Endodermal cell (in vitro differentiated cells): ENCODE measurements around the gene HOXC6. TPM values are rescaled to one million over a fixed set of nuclear protein-coding genes. Genes with fewer than 3 reads are reported as not detected.

Source experiments
- DNase-seq: peaks from one replicate; pipeline ENCODE4 v3.0.0-alpha.2; 2017
- H3K27ac ChIP-seq: 2 replicates; pipeline ENCODE4 v1.5.1; 2013; ENCODE audit warnings: mild to moderate bottlenecking, low read depth, low read length, moderate library complexity
- H3K27me3 ChIP-seq: 2 replicates; pipeline ENCODE4 v1.6.1; 2013; ENCODE audit warnings: mild to moderate bottlenecking, low read length, moderate library complexity; ENCODE audit not compliant: insufficient read depth, control insufficient read depth, poor library complexity, severe bottlenecking
- H3K36me3 ChIP-seq: 2 replicates; pipeline ENCODE4 v1.7.0; 2013; ENCODE audit warnings: mild to moderate bottlenecking, low read length, moderate library complexity; ENCODE audit not compliant: control insufficient read depth, insufficient read depth
- H3K4me1 ChIP-seq: one replicate; pipeline ENCODE4 v1.7.0; 2013; ENCODE audit warnings: low read length; ENCODE audit not compliant: control insufficient read depth, insufficient read depth
- H3K4me3 ChIP-seq: 2 replicates; pipeline ENCODE4 v1.5.1; 2013; ENCODE audit warnings: mild to moderate bottlenecking, low read length, moderate library complexity
- H3K9ac ChIP-seq: 2 replicates; pipeline ENCODE4 v1.6.1; 2013; ENCODE audit warnings: mild to moderate bottlenecking, low read length, moderate library complexity; ENCODE audit not compliant: poor library complexity, severe bottlenecking; ENCODE audit errors: extremely low read depth
- H3K9me3 ChIP-seq: 2 replicates; pipeline ENCODE4 v1.6.1; 2013; ENCODE audit warnings: mild to moderate bottlenecking, low read length, moderate library complexity; ENCODE audit not compliant: control insufficient read depth
- H3K27ac Mint-ChIP-seq: 2 replicates; pipeline ENCODE4 v1.8.0; 2020; ENCODE audit warnings: mixed read lengths
- H3K27me3 Mint-ChIP-seq: 2 replicates; pipeline ENCODE4 v1.8.0; 2021; ENCODE audit warnings: mild to moderate bottlenecking, mixed read lengths; ENCODE audit not compliant: insufficient read depth
- H3K36me3 Mint-ChIP-seq: 2 replicates; pipeline ENCODE4 v1.8.0; 2020; ENCODE audit warnings: low read depth, mixed read lengths
- H3K4me1 Mint-ChIP-seq: 2 replicates; pipeline ENCODE4 v1.8.0; 2020; ENCODE audit warnings: mixed read lengths
- H3K4me3 Mint-ChIP-seq: 2 replicates; pipeline ENCODE4 v1.8.0; 2020; ENCODE audit warnings: mild to moderate bottlenecking, moderate library complexity, mixed read lengths
- H3K9me3 Mint-ChIP-seq: 2 replicates; pipeline ENCODE4 v1.8.0; 2020; ENCODE audit warnings: mild to moderate bottlenecking, mixed read lengths
- CTCF ChIP-seq: fragments of 200-600 bp; sonication (generic); conservative IDR thresholded peaks from 2 replicates; pipeline ENCODE4 v1.5.0; 2021; ENCODE audit warnings: antibody characterized with exemption, mild to moderate bottlenecking
- WGBS, 2 experiments: methylation state at CpG; one replicate each; pipeline versions ENCODE4 v1.1.5 to v1.1.7; 2013; ENCODE audit warnings: missing lambda C conversion rate in 2 of 2, mixed read lengths in 1 of 2; ENCODE audit not compliant: insufficient coverage in 1 of 2, insufficient read length in 1 of 2; 5-methylcytosine and 5-hydroxymethylcytosine counted together
- total RNA-seq, 2 donors: library from RNA; stranded (reverse); fragmentation: NEBNext Ultra II Directional in 1 of 2; extraction: Animal tissue kit (Norgen Biotek cat#: 25700) in 1 of 2; gene quantifications; 2 replicates in 1 of 2; 3 replicates in 1 of 2; pipeline ENCODE4 v1.2.1, GENCODE V29; 2021

HOXC6 gene
- total RNA-seq, 2 donors from 2014 or later: not detected

- Histone ChIP-seq H3K4me1 (no peaks in the 10 kb centered on the region), H3K4me3 (no peak overlapping the region), H3K9ac (no peak overlapping the region), H3K27me3 (peaks cover 100% of the 10 kb centered on the region), H3K36me3 (no peaks in the 10 kb centered on the region), H3K9me3 (peaks cover 5% of the 10 kb centered on the region), H3K27ac (no peak overlapping the region)
- WGBS, 2 experiments: 18 to 34% methylated on average over 5 to 6 of the region's 6 CpGs
- Mint-ChIP-seq H3K4me1 (peaks cover 13% of the 10 kb centered on the region), H3K27me3 (peaks cover 97% of the 10 kb centered on the region), H3K27ac (no peak overlapping the region), H3K9me3 (peaks cover 3% of the 10 kb centered on the region), H3K36me3 (no peaks in the 10 kb centered on the region), H3K4me3 (no peak overlapping the region)
- TF ChIP-seq CTCF: no peak
- DNase-seq: peak; percentile 48
These were observed 3.9 kb downstream of the HOXC6 start for GRCh38 chr12:54032086-54032619.

- H3K36me3 Mint-ChIP-seq: no peaks in the 10 kb centered on the region
These were observed 4.4 kb downstream of the HOXC6 start, which contains the start of gene HOXC5 for GRCh38 chr12:54032627-54033100. Gene HOXC5, plus strand, starts transcription at chr12:54033050. Its CDS starts 73 bp downstream, at chr12:54033123.

More at GRCh38 chr12:54032627-54033100, 4.4 kb downstream of the HOXC6 start, which contains the start of gene HOXC5:
- DNase-seq: peak; percentile 98
- H3K27ac Mint-ChIP-seq: no peak within 1 kb of the TSS
- peaks cover 3% of the 10 kb centered on the region for H3K9me3 Mint-ChIP-seq
- peaks cover 13% of the 10 kb centered on the region for H3K4me1 Mint-ChIP-seq
- Histone ChIP-seq H3K4me3 (peak within 1 kb of the TSS; percentile 47), H3K9ac (no peak within 1 kb of the TSS), H3K27me3 (peaks cover 100% of the 10 kb centered on the region), H3K4me1 (no peaks in the 10 kb centered on the region), H3K9me3 (peaks cover 5% of the 10 kb centered on the region), H3K27ac (no peak within 1 kb of the TSS), H3K36me3 (no peaks in the 10 kb centered on the region)
- no peak within 1 kb of the TSS for H3K4me3 Mint-ChIP-seq
- 4 to 8% methylated on average over 9 to 12 of the region's 12 CpGs for WGBS, 2 experiments
- TF ChIP-seq CTCF: peak; percentile 98
- H3K27me3 Mint-ChIP-seq: peaks cover 97% of the 10 kb centered on the region
